Measurements from ENCODE around the gene R3HDM4. TPM values are rescaled to one million over a fixed set of nuclear protein-coding genes. Genes with fewer than 3 reads are reported as not detected.

The R3HDM4 gene
- total and polyA plus RNA-seq, 2 donors (not counting 3 experiments of a cell fraction or from before 2014, with no cell fraction given) = 51.8 to 53.9 TPM

GRCh38 chr19:927780-928401, 14.9 kb upstream of the R3HDM4 start:
- dilution Hi-C loops (cut with MboI; ENCODE audit: extremely low pct_ligation_motif_present, low sequenced_read_pairs) (no loop called here), intact Hi-C loops (cut with micrococcal nuclease) (no loop called here)
- no peak for FAIRE-seq
- ChIA-PET POLR2A (no interaction called here), CTCF (no interaction called here)
- BruUV-seq (replicated peaks) = no TSS peak
- H3K36me3 ChIP-seq (ENCODE audit: control insufficient read depth in 2 of 2, extremely low read depth in 1 of 2, insufficient read depth in 2 of 2, low read length in 2 of 2) = no peaks in the 10 kb centered on the region
- H3K27me3 ChIP-seq (ENCODE audit: control insufficient read depth in 2 of 2, insufficient read depth in 2 of 2, low read length in 2 of 2) = no peaks in the 10 kb centered on the region
- no peaks in the 10 kb centered on the region for H3K9me3 ChIP-seq (replicated peaks; ENCODE audit: control insufficient read depth, insufficient read depth, low read length)
- no peaks in the 10 kb centered on the region for H4K20me1 ChIP-seq (replicated peaks; ENCODE audit: control insufficient read depth, extremely low read depth, insufficient read depth, low read length)
- peaks cover 4% of the 10 kb centered on the region for H3K4me1 ChIP-seq (ENCODE audit: control insufficient read depth, extremely low read depth, insufficient read depth, low read length)
- no peak overlapping the region for H3K9ac ChIP-seq (replicated peaks; ENCODE audit: extremely low read depth, insufficient read depth, low read length)
- no peak overlapping the region for H3K4me2 ChIP-seq (ENCODE audit: insufficient read depth, low read length)
- H2AFZ ChIP-seq (ENCODE audit: low read depth, low read length) = no peak overlapping the region
- no peaks in the 10 kb centered on the region for H3K9me1 ChIP-seq (replicated peaks; ENCODE audit: control insufficient read depth, extremely low read depth, insufficient read depth, low read length)
- no peaks in the 10 kb centered on the region for H3K79me2 ChIP-seq (ENCODE audit: control insufficient read depth, insufficient read depth, low read length)
- H3K4me3 ChIP-seq (replicated peaks in 1 of 3; ENCODE audit: insufficient read depth in 1 of 3, low read depth in 1 of 3, low read length in 3 of 3) = no peak overlapping the region
- no peak for DNase-seq (ENCODE audit: low read depth, low spot score)
- no peak overlapping the region for H3K27ac ChIP-seq (ENCODE audit: insufficient read depth, low read depth, low read length)
- TF ChIP-seq MYC (IDR thresholded peaks at IDR 0.05; ENCODE audit: low read depth, low read length) (no peak), CTCF (IDR thresholded peaks at IDR 0.05; ENCODE audit: extremely low read depth in 1 of 2, insufficient read depth in 1 of 2, low read depth in 1 of 2, low read length in 2 of 2) (no peak), MAX (IDR thresholded peaks at IDR 0.05; ENCODE audit: insufficient read depth, insufficient read length) (no peak), JUN (IDR thresholded peaks at IDR 0.05; ENCODE audit: borderline replicate concordance, insufficient read depth, insufficient read length, low read depth) (no peak), POLR2A (IDR thresholded peaks at IDR 0.05; ENCODE audit: low read depth, low read length) (no peak), EZH2 (IDR thresholded peaks at IDR 0.05; ENCODE audit: borderline replicate concordance, low read depth, low read length, severe bottlenecking) (no peak), POLR2AphosphoS5 (IDR thresholded peaks at IDR 0.05; ENCODE audit: insufficient read depth, low read depth, low read length) (no peak), FOS (IDR thresholded peaks at IDR 0.05; ENCODE audit: borderline replicate concordance, insufficient read depth, low read length) (no peak), GATA2 (IDR thresholded peaks at IDR 0.05; ENCODE audit: insufficient read depth, insufficient read length, low read depth, low read length) (no peak)

Data from endothelial cell of umbilical vein (primary cell).